Measurements from ENCODE around the gene SLC25A33.

DNA sequence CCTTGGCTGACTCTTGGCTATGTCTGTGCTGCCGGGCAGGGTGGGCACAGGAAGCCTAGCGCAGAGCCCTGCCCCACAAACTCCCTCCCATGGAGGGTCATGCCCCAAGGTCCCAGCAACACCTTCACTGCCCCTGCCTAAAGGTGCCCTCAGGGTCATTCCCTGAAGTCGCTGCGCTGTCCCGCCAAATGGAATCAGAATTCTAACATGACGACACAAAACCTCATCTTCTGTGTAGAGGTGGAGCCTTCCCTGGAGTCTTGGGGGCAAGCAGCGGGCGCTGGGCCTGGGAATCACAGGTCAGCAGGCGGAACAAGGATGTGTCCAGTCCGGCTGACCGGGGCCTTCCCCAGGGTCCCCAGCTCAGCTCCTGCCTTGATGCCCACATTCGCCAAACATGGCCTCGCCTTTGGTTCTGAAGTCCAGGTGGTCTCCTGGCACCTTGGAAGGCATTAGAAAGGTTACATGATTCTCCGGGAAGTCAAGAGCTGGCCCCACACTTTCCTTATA is 66.7 kb downstream of the SLC25A33 start:
- TF ChIP-seq POLR2AphosphoS5 (IDR thresholded peaks at IDR 0.05; ENCODE audit: low read depth, low read length) = no peak; the same call in 1 of the 2 replicates
- TF ChIP-seq POLR2A (IDR thresholded peaks at IDR 0.05; ENCODE audit: low read depth, low read length) = no peak; the same call in 1 of the 2 replicates
- TF ChIP-seq TAF1 (IDR thresholded peaks at IDR 0.05; ENCODE audit: borderline replicate concordance, low read depth, low read length) = no peak
